ENCODE data around the gene DISC1.

Gene DISC1

GRCh38 chr1:232059726-232060374, 433.3 kb downstream of the DISC1 start:
- no peak for DNase-seq (ENCODE audit: low read depth in 1 of 2, low spot score in 1 of 2)

DNA sequence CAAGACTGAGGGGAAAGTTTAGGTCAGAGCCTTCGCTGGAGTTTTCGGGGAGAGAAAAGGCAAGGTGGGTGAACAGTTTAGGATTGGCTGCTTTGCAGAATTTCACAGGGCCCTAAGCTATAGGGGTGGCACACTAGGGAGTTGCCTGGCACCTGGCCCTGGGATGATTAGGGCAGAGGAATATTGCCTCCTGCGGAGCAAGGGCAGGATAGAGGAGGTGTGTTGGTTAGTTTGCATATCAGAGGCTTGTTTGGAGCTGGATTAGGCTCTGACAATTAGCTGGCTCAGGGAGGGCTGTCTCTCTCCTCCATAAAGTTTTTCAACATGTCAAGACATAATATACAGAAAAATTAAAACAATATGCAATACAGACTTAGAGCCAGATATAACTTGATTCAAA, 436.4 kb downstream of the DISC1 start:
- no peak for DNase-seq (ENCODE audit: low read depth in 1 of 2, low spot score in 1 of 2)

DNA sequence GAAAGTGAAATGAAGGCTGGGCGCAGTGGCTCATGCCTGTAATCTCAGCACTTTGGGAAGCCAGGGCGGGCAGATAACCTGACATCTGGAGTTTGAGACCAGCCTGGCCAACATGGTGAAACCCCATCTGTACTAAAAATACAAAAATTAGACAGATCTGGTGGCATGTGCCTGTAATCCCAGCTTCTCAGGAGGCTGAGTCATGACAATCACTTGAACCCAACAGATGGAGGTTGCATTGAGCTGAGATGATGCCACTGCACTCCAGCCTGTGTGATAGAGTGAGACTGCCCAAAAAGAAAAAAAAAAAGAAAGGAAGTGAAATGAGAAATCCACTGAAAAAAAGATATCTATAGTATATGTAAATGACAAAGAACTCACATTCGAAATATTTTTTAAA, 439.9 kb downstream of the DISC1 start:
- DNase-seq (ENCODE audit: low read depth in 1 of 2, low spot score in 1 of 2), result no peak

GRCh38 chr1:232074265-232074664, 447.7 kb downstream of the DISC1 start:
- no peak for DNase-seq (ENCODE audit: low read depth in 1 of 2, low spot score in 1 of 2)

GRCh38 chr1:232077809-232078208, 451.2 kb downstream of the DISC1 start:
- no peak for DNase-seq (ENCODE audit: low read depth in 1 of 2, low spot score in 1 of 2)

- DNase-seq (ENCODE audit: low read depth in 1 of 2, low spot score in 1 of 2), result no peak
Measured at GRCh38 chr1:232084584-232085223, 458.1 kb downstream of the DISC1 start.

- DNase-seq (ENCODE audit: low read depth in 1 of 2, low spot score in 1 of 2), result no peak
Measured at GRCh38 chr1:232090816-232091215, 464.2 kb downstream of the DISC1 start.

All from activated T-helper 1 cell treated with anti-CD3 and anti-CD28 coated beads, Interleukin-2, amount 50 U/mL, for 16 hours (primary cell).